T-cell (primary cell): Measurements from ENCODE around the gene IFT172. TPM values are rescaled to one million over a fixed set of nuclear protein-coding genes. Genes with fewer than 3 reads are reported as not detected.

Experiments used
- ATAC-seq, 4 experiments: fragments of 200-7000 bp in 3 of 4; fragments of 150-1000 bp in 1 of 4; cut with Tn5 transposase; replicated peaks in 1 of 4; 1 replicate in 3 of 4; 2 replicates in 1 of 4; pipeline ENCODE4 v1.10.0; 2021; ENCODE audit warnings: moderate library complexity in 3 of 4, mild to moderate bottlenecking in 2 of 4, moderate number of reproducible peaks in 1 of 4
- CTCF ChIA-PET, 2 donors: fragments of 300-600 bp; sonication (Branson Sonifier 250); formaldehyde crosslinking; loops; one replicate each; lab custom pipeline; 2022; ENCODE audit warnings: antibody characterized with exemption in 2 of 2; lab: Charles Lee
- POLR2A ChIA-PET, 2 donors: fragments of 300-600 bp; sonication (Branson Sonifier 250); formaldehyde crosslinking; loops; one replicate each; lab custom pipeline; 2022; ENCODE audit warnings: antibody characterized with exemption in 2 of 2; lab: Charles Lee
- DNase-seq, 35 experiments: peaks; one replicate each; pipeline versions ENCODE4 v3.0.0 to v3.0.0-alpha.2; 2013 to 2023
- H3K27ac ChIP-seq: one replicate; pipeline ENCODE4 v1.5.1; 2013; ENCODE audit warnings: low read length
- H3K27me3 ChIP-seq, 2 experiments: replicated peaks in 1 of 2; 1 replicate in 1 of 2; 2 replicates in 1 of 2; pipeline versions ENCODE4 v1.6.1 to v1.7.0; 2013; ENCODE audit warnings: low read length in 1 of 2, mixed read lengths in 1 of 2; ENCODE audit not compliant: control insufficient read depth in 2 of 2, insufficient read depth in 2 of 2; ENCODE audit errors: extremely low read depth in 1 of 2
- H3K36me3 ChIP-seq, 2 donors: 1 replicate in 1 of 2; 2 replicates in 1 of 2; pipeline versions ENCODE4 v1.6.1 to v1.7.0; 2013; ENCODE audit warnings: low read length in 1 of 2; ENCODE audit not compliant: control insufficient read depth in 2 of 2, insufficient read depth in 1 of 2; ENCODE audit errors: extremely low read depth in 1 of 2
- H3K4me1 ChIP-seq, 2 experiments: 1 replicate in 1 of 2; 2 replicates in 1 of 2; pipeline versions ENCODE4 v1.6.1 to v1.7.0; 2013; ENCODE audit warnings: low read length in 2 of 2, mixed read lengths in 1 of 2; ENCODE audit not compliant: insufficient read depth in 2 of 2, control insufficient read depth in 1 of 2; ENCODE audit errors: extremely low read depth in 1 of 2
- H3K4me3 ChIP-seq, 2 donors: 1 replicate in 1 of 2; 2 replicates in 1 of 2; pipeline versions ENCODE4 v1.5.1 to v1.7.0; 2013; ENCODE audit warnings: mild to moderate bottlenecking in 2 of 2, low read length in 1 of 2, moderate library complexity in 1 of 2; ENCODE audit not compliant: control insufficient read depth in 1 of 2; ENCODE audit errors: extremely low read depth in 1 of 2
- H3K9me3 ChIP-seq: 2 replicates; pipeline ENCODE4 v1.7.0; 2013
- H3K27ac Mint-ChIP-seq, 2 donors: one replicate each; pipeline ENCODE4 v1.8.0; 2020 to 2021; ENCODE audit warnings: mild to moderate bottlenecking in 2 of 2, mixed read lengths in 2 of 2
- H3K27me3 Mint-ChIP-seq, 2 donors: one replicate each; pipeline ENCODE4 v1.8.0; 2021 to 2022; ENCODE audit warnings: mixed read lengths in 2 of 2
- H3K36me3 Mint-ChIP-seq: one replicate; pipeline ENCODE4 v1.8.0; 2021; ENCODE audit warnings: mixed read lengths
- H3K4me1 Mint-ChIP-seq, 3 donors: one replicate each; pipeline ENCODE4 v1.8.0; 2020 to 2022; ENCODE audit warnings: mixed read lengths in 3 of 3, mild to moderate bottlenecking in 1 of 3
- H3K4me3 Mint-ChIP-seq, 3 donors: one replicate each; pipeline ENCODE4 v1.8.0; 2020 to 2022; ENCODE audit warnings: mild to moderate bottlenecking in 3 of 3, mixed read lengths in 3 of 3, moderate library complexity in 3 of 3
- H3K9me3 Mint-ChIP-seq, 3 donors: one replicate each; pipeline ENCODE4 v1.8.0; 2020 to 2022; ENCODE audit warnings: mixed read lengths in 3 of 3
- WGBS: methylation state at CpG from one replicate; pipeline ENCODE4 v1.1.5; 2013; ENCODE audit warnings: missing lambda C conversion rate; ENCODE audit not compliant: insufficient coverage; 5-methylcytosine and 5-hydroxymethylcytosine counted together
- total RNA-seq, 35 experiments: library from RNA in 6 of 35; stranded (reverse) in 6 of 35; fragments of 120-200 nt in 1 of 35; gene quantifications; one replicate each; pipeline versions ENCODE4 v1.2.1 to v1.2.4 and lab custom pipeline; 2013 to 2026

The IFT172 gene
- total RNA-seq, 5 donors from 2014 or later (not counting 1 experiment from before 2014, with no cell fraction given) = 14.6 to 25.3 (median 17.3) TPM

DNA sequence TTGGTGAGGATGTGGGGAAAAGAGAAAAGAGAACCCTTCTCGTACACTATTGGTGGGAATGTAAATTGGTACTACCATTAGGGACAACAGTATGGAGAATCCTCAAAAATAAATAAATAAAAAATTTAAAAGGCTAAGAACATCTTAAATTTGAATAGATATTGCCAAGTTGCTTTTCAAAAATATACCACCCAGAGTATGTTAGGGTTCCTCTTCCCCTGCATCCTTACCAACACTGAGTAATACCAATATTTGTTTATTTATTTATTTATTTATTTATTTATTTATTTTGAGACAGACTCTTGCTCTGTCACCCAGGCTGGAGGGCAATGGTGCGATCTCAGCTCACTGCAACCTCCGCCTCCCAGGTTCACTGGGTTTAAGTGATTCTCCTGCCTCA lies 66.6 kb downstream of the IFT172 start:
- ChIA-PET CTCF (no interaction called here), POLR2A (no interaction called here)
- no CpG with 5 or more reads among the region's 3 CpGs for WGBS

DNA sequence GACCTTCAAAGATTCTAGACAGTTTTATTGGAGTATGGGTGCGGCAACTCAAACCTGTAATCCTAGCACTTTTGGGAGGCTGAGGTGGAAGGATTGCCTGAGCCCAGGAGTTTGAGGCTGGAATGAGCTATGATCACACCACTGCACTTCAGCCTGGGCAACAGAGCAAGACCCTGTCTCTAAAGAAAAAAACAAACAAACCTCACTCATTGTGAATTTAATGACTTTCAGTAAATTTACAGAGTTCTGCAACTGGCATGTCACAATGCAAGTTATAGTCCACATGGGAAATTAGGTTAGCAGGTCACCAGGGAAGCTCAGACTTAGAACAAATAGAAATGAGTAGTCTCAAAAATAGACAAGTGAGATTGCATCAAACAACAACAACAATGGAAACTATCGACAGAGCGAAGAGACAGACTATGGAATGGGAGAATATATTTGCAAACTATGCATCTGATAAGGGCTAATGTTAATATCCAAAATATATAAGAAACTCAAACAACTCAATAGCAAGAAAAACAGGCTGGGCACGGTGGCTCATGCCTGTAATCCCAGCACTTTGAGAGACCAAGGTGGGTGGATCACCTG lies 67.8 kb downstream of the IFT172 start:
- POLR2A ChIA-PET = interaction anchor here (0.6 to 0.9 kb wide), 2 partner anchors 10 to 150 kb away, joined by 3 to 4 read pairs; no protein-coding TSS in a partner anchor
- CTCF ChIA-PET = no interaction called here
- Histone ChIP-seq H3K27ac (no peak overlapping the region), H3K4me3 (no peak overlapping the region), H3K36me3 (no peaks in the 10 kb centered on the region), H3K27me3 (no peaks in the 10 kb centered on the region), H3K9me3 (no peaks in the 10 kb centered on the region), H3K4me1 (no peaks in the 10 kb centered on the region)
- Mint-ChIP-seq H3K9me3 (no peaks in the 10 kb centered on the region), H3K4me3 (no peak overlapping the region), H3K27me3 (no peaks in the 10 kb centered on the region), H3K27ac (no peak overlapping the region), H3K36me3 (no peaks in the 10 kb centered on the region), H3K4me1 (no peaks in the 10 kb centered on the region)
- DNase-seq (no peak), ATAC-seq (no peak)
- 83% methylated on average over 1 of the region's 4 CpGs for WGBS

More for the DNA sequence above, 66.6 kb downstream of the IFT172 start:
- Mint-ChIP-seq H3K36me3 (no peaks in the 10 kb centered on the region), H3K4me1 (peaks cover 5% of the 10 kb centered on the region in 3 donors), H3K27me3 (no peaks in the 10 kb centered on the region), H3K9me3 (no peaks in the 10 kb centered on the region), H3K4me3 (no peak overlapping the region), H3K27ac (no peak overlapping the region)
- Histone ChIP-seq H3K4me3 (no peak overlapping the region), H3K27me3 (no peaks in the 10 kb centered on the region), H3K36me3 (no peaks in the 10 kb centered on the region), H3K9me3 (no peaks in the 10 kb centered on the region), H3K4me1 (peaks cover 4% of the 10 kb centered on the region in 2 experiments), H3K27ac (no peak overlapping the region)
- ATAC-seq (no peak), DNase-seq (no peak)

DNA sequence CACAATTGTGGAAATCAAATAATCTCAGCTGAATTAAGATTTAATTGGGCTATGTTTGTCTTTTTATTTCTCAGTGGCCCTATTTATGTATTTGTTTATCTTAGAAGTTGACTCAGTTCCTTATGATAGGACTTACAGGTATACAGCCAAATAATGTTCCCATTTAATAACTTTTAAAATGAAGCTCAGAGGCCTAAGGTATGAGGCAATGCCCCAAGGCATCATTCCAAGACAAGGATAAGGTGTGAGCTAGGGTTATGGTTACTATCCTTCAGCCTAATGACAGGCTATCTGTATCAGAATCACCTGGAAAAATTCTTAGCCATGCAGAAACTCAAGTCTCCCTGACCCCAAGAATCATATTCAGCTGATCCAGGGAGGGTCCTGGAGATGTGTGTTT lies 68.5 kb downstream of the IFT172 start:
- ChIA-PET CTCF (no interaction called here), POLR2A (interaction anchor here (0.6 to 0.9 kb wide), 2 partner anchors 10 to 149 kb away, joined by 3 to 4 read pairs; no protein-coding TSS in a partner anchor)
- no peaks in the 10 kb centered on the region for H3K4me1 ChIP-seq
- no peak overlapping the region for H3K27ac Mint-ChIP-seq
- no peaks in the 10 kb centered on the region for H3K4me1 Mint-ChIP-seq
- no peak overlapping the region for H3K4me3 ChIP-seq
- DNase-seq = no peak
- H3K27ac ChIP-seq = no peak overlapping the region
- H3K36me3 ChIP-seq = no peaks in the 10 kb centered on the region
- no peaks in the 10 kb centered on the region for H3K9me3 Mint-ChIP-seq
- H3K27me3 ChIP-seq = no peaks in the 10 kb centered on the region
- ATAC-seq = no peak
- no peaks in the 10 kb centered on the region for H3K36me3 Mint-ChIP-seq
- H3K4me3 Mint-ChIP-seq = no peak overlapping the region
- H3K27me3 Mint-ChIP-seq = no peaks in the 10 kb centered on the region
- no peaks in the 10 kb centered on the region for H3K9me3 ChIP-seq

DNA sequence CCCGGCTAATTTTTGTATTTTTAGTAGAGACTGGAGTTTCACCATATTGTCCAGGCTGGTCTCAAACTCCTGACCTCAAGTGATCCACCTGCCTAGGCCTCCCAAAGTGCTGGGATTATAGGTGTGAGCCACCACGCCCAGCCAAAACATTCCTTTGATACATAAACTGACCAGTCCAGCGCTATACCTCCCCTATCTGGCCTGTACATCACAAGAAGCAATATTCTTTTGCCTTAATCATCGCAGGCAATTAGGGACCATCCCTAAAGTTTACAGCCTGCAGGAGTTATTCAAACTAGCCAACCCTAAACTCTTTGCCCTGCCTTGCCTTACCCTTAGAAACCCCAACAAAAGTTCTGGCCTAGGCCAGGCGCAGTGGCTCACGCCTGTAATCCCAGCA lies 73.4 kb downstream of the IFT172 start:
- CTCF ChIA-PET = no interaction called here
- Mint-ChIP-seq H3K9me3 (peaks cover 0 to 3% (median 0%) of the 10 kb centered on the region in 3 donors), H3K27me3 (no peaks in the 10 kb centered on the region), H3K27ac (no peak overlapping the region), H3K36me3 (no peaks in the 10 kb centered on the region), H3K4me3 (no peak overlapping the region), H3K4me1 (peaks cover 0 to 2% (median 0%) of the 10 kb centered on the region in 3 donors)
- no peak overlapping the region for H3K4me3 ChIP-seq
- WGBS = 82% methylated on average over 3 of the region's 6 CpGs
- POLR2A ChIA-PET = no interaction called here
- no peak overlapping the region for H3K27ac ChIP-seq
- no peaks in the 10 kb centered on the region for H3K36me3 ChIP-seq
- no peaks in the 10 kb centered on the region for H3K4me1 ChIP-seq
- ATAC-seq = no peak
- DNase-seq = no peak
- no peaks in the 10 kb centered on the region for H3K9me3 ChIP-seq
- H3K27me3 ChIP-seq = no peaks in the 10 kb centered on the region

DNA sequence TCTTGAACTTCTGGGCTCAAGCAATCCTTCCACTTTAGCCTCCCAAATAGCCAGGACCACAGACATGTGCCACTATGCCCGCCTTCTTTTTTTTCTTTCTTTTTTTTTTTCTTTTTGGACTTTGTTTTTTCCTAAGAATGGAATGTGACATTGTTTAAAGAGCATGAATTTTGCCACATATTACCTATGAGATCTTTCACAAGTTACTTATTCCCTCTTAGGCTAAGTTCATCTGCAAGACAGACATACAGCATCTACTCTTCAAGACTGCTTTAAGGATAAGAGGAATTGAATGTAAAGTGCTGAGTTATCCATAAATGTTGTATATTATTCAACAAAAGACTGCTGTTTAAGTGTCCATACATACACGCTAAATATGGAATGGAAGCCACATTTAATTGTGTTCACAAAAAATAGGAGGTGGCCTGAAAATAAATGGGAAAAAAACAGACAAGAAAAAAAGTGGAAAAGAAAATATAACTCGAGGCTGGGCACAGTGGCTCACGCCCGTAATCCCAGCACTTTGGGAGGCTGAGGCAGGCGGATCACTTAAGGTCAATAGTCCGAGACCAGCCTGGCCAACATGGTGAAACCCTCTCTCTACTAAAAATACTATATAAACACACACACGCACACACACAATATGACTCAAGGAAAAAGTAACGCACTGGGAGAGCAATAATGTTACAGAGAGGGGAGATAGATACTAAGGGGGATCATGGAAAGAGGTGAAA lies 77.0 kb downstream of the IFT172 start:
- ATAC-seq = no peak
- Histone ChIP-seq H3K27me3 (no peaks in the 10 kb centered on the region), H3K27ac (no peak overlapping the region), H3K4me1 (peaks cover 15 to 21% of the 10 kb centered on the region in 2 experiments), H3K4me3 (no peak overlapping the region), H3K9me3 (no peaks in the 10 kb centered on the region), H3K36me3 (no peaks in the 10 kb centered on the region)
- H3K27ac Mint-ChIP-seq = no peak overlapping the region
- POLR2A ChIA-PET = no interaction called here
- H3K4me1 Mint-ChIP-seq = peaks cover 18 to 19% (median 19%) of the 10 kb centered on the region in 3 donors
- no peak overlapping the region for H3K4me3 Mint-ChIP-seq
- no peaks in the 10 kb centered on the region for H3K27me3 Mint-ChIP-seq
- CTCF ChIA-PET = interaction anchor here in 1 of 2 donors (0.6 kb wide), 1 partner anchor 20 kb away, joined by 5 read pairs; no protein-coding TSS in a partner anchor
- peaks cover 0 to 3% (median 0%) of the 10 kb centered on the region in 3 donors for H3K9me3 Mint-ChIP-seq
- no peaks in the 10 kb centered on the region for H3K36me3 Mint-ChIP-seq
- WGBS = no CpG with 5 or more reads among the region's 9 CpGs
- DNase-seq = no peak

DNA sequence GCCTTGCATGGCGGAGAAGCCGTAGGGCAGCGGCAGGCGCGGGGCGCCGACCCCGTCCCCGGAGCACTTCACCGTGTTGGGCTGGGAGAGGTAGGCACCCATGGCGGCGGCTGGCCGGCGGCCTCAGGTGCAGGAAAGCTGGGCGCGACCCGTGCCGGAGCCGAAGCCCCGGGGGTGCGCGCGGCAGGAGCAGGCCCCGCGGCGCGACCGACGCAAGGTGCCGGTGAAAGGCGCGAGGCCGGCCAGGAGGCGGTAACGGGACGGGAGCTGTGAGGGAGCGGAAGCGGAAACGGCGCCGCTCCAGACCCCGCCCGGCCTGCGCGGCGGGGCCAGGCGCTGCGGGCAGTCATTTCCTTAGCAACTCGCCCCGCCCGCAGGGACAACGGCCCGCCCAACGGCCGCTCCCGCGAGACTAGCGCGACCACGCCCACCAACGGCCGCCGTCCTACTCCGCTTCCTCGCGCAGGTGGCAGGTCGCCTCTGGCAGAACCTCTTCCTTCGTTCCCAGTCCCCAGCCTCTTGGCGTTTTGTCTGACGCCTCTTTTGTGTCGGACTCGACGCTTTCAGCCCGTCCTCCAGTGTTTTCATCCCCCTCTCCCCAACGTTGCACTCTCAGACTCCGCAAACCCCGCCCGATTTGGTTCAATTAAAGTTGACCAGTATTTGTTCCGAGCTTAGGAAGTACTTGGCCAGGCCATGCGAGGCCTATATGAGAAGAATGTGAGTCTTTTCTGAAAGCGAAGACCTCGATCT lies 80.0 kb downstream of the IFT172 start, which contains the start of gene PPM1G:
Gene PPM1G, minus strand, starts transcription at position 271 of the 753 bp plus-strand sequence. Its CDS starts 169 bp downstream, at position 102.
- POLR2A ChIA-PET = interaction anchor here (0.6 to 1.1 kb wide), 6 partner anchors 9 to 29 kb away, joined by 3 to 9 read pairs (median 3); partner anchors contain the start of gene NRBP1 (in 1 of the 2)
- H3K27ac ChIP-seq = peak within 1 kb of the TSS; percentile 76
- Mint-ChIP-seq H3K9me3 (peaks cover 0 to 3% (median 0%) of the 10 kb centered on the region in 3 donors), H3K27ac (peak within 1 kb of the TSS; percentile 90 to 97), H3K4me3 (peak within 1 kb of the TSS; percentile 84 to 89 (median 85)), H3K4me1 (peaks cover 37 to 39% (median 38%) of the 10 kb centered on the region in 3 donors), H3K27me3 (no peaks in the 10 kb centered on the region), H3K36me3 (peaks cover 6% of the 10 kb centered on the region)
- DNase-seq = peak; percentile 89 to 98 (median 94)
- CTCF ChIA-PET = interaction anchor here in 1 of 2 donors (0.8 to 1.5 kb wide), 6 partner anchors 18 to 53 kb away, joined by 3 to 6 read pairs (median 4); partner anchors contain the start of genes GTF3C2 and ZNF513
- no peaks in the 10 kb centered on the region for H3K36me3 ChIP-seq
- peak within 1 kb of the TSS; percentile 90 to 99 for H3K4me3 ChIP-seq
- H3K9me3 ChIP-seq = no peaks in the 10 kb centered on the region
- H3K27me3 ChIP-seq = no peaks in the 10 kb centered on the region
- under 1% methylated on average over 77 of the region's 82 CpGs for WGBS
- H3K4me1 ChIP-seq = peaks cover 21 to 30% of the 10 kb centered on the region in 2 experiments
- peak; percentile 98 to 99 (median 98) for ATAC-seq
